ENCODE data around the gene HNMT.
"Not testable (repeated sequence)": the region's sequence is repeated elsewhere in the genome, so short reads cannot be mapped to it uniquely, and the experiment has no call there.

HNMT gene

DNA sequence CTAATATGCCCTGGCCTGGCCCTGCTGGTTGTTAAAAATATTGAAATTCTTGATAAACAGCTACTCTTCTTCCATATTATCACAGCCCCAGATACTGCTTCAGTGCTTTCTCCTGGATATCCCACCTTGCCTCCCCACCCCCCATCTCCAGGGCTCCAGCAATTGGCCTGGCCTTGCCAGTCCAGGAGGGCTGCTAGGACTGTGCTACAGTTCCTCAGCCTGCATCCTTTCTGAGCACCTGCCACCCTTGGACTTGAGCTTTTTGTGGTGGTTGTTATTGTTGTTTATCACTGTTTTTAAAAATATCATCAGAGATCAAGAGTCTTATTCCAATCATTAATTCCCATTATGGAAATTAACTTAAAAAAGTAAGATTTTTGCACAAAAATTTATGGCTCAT is 13.5 kb downstream of the HNMT start:
- no peak for DNase-seq

GRCh38 chr2:137980459-137980858 is 16.2 kb downstream of the HNMT start:
- DNase-seq = no peak

DNA sequence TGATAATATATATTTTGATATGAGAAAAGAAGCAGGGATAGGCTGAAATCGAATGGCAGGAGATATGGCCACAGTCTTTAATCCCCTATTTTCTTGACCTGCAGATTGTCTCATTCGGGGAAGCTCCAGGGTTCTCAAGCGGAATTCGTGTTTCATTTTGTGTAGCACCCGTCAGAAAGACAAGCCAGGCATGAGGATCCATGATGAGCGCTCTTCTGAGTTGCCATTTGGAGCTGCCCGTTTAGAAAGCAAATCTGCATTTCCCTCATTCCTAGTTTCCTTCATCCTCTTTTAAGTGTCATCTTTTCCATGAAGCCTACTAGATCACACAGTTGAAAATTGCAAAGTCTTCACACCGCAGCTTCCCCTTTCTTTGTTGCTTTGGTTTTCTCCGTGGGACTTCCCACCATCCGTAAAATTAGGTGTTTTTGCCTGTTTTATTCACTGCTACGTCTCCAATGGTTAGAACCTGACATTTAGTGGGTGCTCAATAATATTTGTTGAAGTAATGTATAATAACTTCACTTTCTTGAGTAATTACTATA is 16.9 kb downstream of the HNMT start:
- no peak for DNase-seq

DNA sequence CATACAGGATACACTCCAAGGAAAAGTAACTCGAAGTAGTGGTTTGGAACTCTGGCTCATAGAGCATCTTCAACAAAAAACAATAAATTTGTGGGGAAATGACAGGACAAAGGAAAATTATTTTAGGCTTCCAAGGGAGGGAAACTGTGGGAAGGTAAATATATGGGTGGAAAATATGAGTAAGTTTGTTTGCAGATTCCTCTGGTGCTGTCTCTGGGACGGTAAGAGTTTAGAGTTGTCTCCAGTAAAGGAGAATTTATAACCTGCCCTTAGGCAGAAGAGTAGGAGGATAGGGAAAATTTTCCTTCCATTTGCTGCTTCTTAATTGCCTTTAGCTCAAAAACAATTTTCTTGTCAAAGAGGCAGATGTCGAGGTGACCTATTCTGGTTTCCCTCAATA is 19.3 kb downstream of the HNMT start:
- peak; percentile 9 for DNase-seq

DNA sequence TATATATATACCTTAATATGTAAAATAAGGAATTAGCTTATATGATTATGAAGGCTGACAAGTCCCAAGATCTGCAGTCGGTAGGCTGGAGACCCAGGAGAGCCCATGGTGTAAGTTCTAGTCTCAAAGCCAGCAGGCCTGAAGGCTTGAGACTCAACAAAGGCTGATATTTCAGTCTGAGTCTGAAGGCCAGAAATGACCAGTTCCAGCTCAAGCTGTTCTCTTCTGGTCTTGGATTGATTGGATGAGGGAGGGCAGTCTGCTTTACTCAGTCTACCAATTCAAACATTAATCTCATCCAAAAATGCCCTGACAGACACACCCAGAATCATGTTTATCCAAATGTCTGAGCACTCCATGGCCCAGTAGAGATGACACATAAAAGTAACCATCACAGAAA is 22.0 kb downstream of the HNMT start:
- DNase-seq = no peak

DNA sequence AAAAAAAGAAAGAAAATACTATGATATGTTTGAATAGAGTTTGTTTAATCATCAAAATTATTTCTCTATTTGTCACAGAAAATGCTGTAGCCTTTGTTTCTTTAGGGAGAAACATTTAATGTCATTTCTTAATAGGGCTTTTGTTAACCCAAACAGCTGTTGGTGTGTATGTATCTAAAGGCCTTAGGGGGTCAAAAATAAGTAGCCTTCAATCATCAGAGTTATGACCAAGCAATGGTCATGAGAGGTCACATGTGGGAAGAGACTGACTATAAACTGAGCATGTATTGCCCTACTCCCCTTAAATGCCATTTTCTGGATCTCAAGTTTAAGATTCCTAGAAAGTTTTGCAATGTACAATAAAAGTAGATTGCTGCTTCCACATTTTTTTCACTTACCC is 22.7 kb downstream of the HNMT start:
- no peak for DNase-seq

DNA sequence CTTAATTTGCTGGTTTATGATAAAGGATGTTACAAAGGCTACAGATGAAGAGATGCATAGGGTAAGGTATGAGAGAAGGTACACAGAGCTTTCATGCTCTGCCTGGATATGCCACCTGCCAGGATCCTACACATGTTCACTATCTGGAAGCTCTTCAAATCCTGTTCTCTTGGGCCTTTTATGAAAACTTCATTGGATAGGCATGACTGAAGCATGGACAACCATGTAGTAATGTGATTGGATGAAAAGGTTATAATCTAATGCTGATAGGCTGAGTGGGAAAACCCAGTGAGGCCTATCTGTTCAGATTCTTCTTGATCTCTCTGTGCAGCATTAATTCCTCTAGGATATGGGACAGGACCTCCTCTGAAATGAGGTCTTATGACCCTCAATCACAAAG is 26.8 kb downstream of the HNMT start:
- no peak for DNase-seq

- DNase-seq = peak; percentile 8
Observed at GRCh38 chr2:137992039-137992646, 27.9 kb downstream of the HNMT start.

DNA sequence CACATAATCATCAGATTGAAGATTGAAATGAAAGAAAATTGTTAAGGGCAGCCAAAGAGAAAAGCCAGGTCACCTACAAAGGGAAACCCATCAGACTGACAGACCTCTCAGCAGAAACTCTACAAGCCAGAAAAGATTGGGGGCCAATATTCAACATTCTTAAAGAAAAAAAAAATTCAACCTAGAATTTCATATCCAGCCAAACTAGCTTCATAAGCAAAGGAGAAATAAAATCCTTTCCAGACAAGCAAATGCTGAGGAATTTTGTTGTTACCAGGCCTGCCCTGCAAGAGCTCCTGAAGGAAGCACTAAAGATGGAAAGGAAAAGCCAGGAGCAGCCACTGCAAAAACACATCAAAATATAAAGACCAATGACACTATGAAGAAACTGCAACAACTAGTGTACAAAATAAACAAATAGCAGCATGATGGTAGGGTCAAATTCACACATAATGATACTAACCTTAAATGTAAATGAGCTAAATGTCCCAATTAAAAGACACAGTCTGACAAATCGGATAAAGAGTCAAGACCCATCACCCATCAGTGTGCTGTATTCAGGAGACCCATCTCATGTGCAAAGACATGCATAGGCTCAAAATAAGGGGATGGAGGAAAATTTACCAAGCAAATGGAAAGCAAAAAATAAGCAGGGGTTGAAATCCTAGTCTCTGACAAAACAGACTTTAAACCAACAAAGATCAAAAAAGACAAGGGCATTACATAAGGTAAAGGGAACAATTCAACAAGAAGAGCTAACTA is 29.6 kb downstream of the HNMT start:
- not testable (repeated sequence) for DNase-seq

DNA sequence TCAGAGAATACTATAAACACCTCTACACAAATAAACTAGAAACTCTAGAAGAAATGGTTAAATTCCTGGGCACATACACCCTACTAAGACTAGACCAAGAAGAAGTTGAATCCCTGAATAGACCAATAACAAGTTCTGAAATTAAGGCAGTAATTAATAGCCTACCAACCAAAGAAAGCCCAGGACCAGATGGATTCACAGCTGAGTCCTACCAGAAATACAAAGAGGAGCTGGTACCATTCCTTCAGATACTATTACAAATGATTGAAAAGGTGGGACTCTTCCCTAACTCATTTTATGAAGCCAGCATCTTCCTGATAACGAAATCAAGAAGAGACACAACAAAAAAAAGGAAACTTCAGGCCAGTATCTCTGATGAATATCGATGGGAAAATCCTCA is 31.1 kb downstream of the HNMT start:
- not testable (repeated sequence) for DNase-seq

DNA sequence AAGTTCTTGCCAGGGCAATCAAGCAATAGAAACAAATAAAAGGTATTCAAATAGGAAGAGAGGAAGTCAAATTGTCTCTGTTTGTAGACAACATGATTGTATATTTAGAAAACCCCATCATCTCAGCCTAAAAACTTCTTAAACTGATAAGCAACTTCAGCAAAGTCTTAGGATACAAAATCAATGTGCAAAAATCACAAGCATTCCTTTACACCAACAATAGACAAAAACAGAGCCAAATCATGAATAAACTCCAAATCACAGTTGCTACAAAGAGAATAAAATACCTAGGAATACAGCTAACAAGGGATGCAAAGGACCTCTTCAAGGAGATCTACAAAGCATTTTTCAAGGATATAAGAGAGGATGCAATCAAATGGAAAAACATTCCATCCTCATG is 31.9 kb downstream of the HNMT start:
- not testable (repeated sequence) for DNase-seq

- DNase-seq = no peak
Observed at GRCh38 chr2:137997733-137998132, 33.5 kb downstream of the HNMT start.

DNA sequence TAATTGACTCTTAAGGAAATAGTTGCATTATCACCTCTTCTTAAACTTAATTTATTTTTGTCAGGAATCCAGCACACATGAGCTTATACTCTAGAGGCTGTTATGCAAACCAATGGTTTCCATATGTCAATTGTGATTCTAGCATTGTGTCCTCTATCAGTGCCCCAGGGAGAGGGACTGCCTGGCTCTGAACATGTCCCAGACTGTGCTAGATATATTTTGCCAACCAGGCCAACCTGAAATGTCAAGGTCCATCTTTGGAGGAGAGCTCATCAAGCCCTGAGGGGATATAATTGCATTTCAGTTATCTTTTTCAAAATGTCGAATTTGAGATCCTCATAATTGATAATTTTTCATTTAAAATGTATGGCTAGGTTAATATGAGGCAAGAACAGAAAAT is 34.2 kb downstream of the HNMT start:
- no peak for DNase-seq

GRCh38 chr2:137999273-137999672 is 35.0 kb downstream of the HNMT start:
- DNase-seq = no peak

- no peak for DNase-seq
Observed at GRCh38 chr2:138000009-138000408, 35.7 kb downstream of the HNMT start.

- DNase-seq = no peak
Observed at GRCh38 chr2:138000796-138001195, 36.5 kb downstream of the HNMT start.

DNA sequence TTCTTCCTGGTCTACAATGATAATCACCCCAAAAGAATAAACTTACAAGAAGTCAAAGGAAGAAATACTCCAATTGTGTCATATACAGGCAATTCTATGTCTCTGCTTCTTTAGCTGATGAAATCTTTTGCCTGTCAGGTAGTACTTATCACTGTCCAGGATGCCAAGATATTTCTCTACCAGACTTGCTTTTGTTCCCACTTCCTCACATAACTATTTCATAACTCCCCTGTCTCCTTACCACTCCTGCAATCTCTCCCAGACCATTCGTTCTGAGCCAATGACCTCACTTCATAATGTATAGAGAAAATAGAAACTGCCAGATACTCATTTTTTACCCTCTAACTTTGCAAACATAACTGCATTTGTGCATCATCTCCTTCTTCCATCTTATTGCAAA is 39.1 kb downstream of the HNMT start:
- DNase-seq = no peak

GRCh38 chr2:138007431-138007830 is 43.2 kb downstream of the HNMT start:
- no peak for DNase-seq

- DNase-seq = no peak
Observed at GRCh38 chr2:138009622-138010021, 45.3 kb downstream of the HNMT start.

DNA sequence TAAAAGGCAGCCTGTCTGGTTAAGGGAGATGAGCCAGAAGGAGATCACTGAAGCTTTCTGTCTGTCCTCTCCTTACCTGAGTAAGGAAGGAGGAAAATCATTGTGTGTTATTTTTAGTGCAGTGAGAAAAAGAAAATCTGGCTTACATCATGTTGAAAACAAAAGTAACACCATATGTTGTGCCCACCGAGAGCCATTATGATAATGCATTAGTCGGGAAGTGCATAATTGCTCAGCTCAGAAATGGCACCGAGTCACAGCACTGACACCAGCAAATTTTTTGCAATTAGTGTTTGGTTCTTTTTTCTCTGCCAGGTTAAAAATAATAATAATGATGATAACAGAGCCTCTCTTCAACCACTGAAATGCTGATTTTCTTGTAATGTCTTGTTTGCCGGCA is 46.6 kb downstream of the HNMT start:
- peak; percentile 85 for DNase-seq

GRCh38 chr2:138012082-138012481 is 47.8 kb downstream of the HNMT start:
- no peak for DNase-seq

GRCh38 chr2:138012968-138013367 is 48.7 kb downstream of the HNMT start:
- no peak for DNase-seq

- DNase-seq = no peak
Observed at GRCh38 chr2:138013639-138014038, 49.4 kb downstream of the HNMT start.

DNA sequence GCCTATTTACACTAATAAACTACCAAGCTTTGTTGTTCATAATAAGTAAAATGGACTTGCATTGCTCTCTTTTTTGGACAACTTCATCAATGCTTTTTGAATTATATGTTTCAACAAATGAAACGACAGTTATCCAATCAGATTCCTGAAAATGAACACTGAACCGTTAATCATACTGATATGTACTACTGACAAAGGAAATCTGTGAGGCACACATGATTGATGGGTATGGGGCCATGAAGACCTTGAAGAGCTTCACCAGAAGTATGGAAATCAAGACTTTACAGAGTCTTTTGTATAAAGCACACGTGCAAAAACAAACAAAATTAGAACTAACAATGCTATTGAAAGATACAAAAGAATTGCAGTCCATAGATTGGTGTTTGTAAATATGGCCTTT is 51.2 kb downstream of the HNMT start:
- DNase-seq = peak; percentile 17

Measured in NCI-H69 (cell line).